H7 (cell line): Measurements from ENCODE around the gene SLC5A8. TPM values are rescaled to one million over a fixed set of nuclear protein-coding genes. Genes with fewer than 3 reads are reported as not detected.

Source experiments
- DNase-seq: peaks from one replicate; pipeline ENCODE4 v3.0.0; 2012
- H3K27me3 ChIP-seq: 2 replicates; pipeline ENCODE4 v1.6.0; 2011; ENCODE audit warnings: mild to moderate bottlenecking, low read length; ENCODE audit not compliant: control insufficient read depth, insufficient read depth
- H3K36me3 ChIP-seq: replicated peaks from 2 replicates; pipeline ENCODE4 v1.5.1; 2011; ENCODE audit warnings: low read length; ENCODE audit not compliant: control insufficient read depth, insufficient read depth
- H3K4me3 ChIP-seq: 2 replicates; pipeline ENCODE4 v1.5.1; 2011; ENCODE audit warnings: low read depth, mild to moderate bottlenecking, control low read depth, low read length, moderate library complexity; ENCODE audit not compliant: insufficient read depth
- total RNA-seq: library from RNA; depleted of rRNA; stranded (reverse); fragments of >200 nt; shearing (Covaris generic); gene quantifications from 2 replicates; pipeline ENCODE4 v1.2.3, GENCODE V29; 2014; rRNA removed

Gene SLC5A8
- total RNA-seq, 1 experiment from 2014 or later = not detected

GRCh38 chr12:101116911-101117310, 93.1 kb downstream of the SLC5A8 start:
- no peak for DNase-seq
- H3K27me3 ChIP-seq = no peaks in the 10 kb centered on the region
- H3K36me3 ChIP-seq = no peaks in the 10 kb centered on the region
- no peak overlapping the region for H3K4me3 ChIP-seq

GRCh38 chr12:101115326-101115725, 94.7 kb downstream of the SLC5A8 start:
- H3K36me3 ChIP-seq = no peaks in the 10 kb centered on the region
- DNase-seq = no peak
- no peaks in the 10 kb centered on the region for H3K27me3 ChIP-seq
- H3K4me3 ChIP-seq = no peak overlapping the region

- Histone ChIP-seq H3K36me3 (no peaks in the 10 kb centered on the region), H3K27me3 (no peaks in the 10 kb centered on the region), H3K4me3 (no peak overlapping the region)
- no peak for DNase-seq
Observed at GRCh38 chr12:101111441-101111840, 98.6 kb downstream of the SLC5A8 start.

DNA sequence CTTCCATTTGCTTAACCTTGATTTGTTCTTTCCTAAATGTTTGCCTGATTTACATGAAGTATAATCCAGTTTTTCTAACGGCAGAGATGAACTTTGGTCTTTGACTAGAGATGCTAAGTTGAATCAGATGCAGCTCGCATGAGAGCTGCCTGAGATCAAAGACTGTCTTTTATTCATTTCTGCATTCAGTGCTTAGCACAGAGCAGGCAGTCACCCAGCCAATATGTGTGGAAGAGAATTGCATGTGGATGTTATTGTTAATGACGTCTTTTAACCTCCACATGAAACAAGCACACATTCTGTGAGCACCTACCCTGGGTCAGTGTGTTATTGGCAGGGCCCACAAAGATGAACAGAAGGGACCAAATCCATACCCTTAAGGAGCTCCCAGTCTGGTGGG, 99.2 kb downstream of the SLC5A8 start:
- Histone ChIP-seq H3K4me3 (no peak overlapping the region), H3K36me3 (no peaks in the 10 kb centered on the region), H3K27me3 (no peaks in the 10 kb centered on the region)
- DNase-seq = no peak

- H3K27me3 ChIP-seq = no peaks in the 10 kb centered on the region
- no peak for DNase-seq
- no peaks in the 10 kb centered on the region for H3K36me3 ChIP-seq
- no peak overlapping the region for H3K4me3 ChIP-seq
Observed at GRCh38 chr12:101108130-101108529, 101.9 kb downstream of the SLC5A8 start.

DNA sequence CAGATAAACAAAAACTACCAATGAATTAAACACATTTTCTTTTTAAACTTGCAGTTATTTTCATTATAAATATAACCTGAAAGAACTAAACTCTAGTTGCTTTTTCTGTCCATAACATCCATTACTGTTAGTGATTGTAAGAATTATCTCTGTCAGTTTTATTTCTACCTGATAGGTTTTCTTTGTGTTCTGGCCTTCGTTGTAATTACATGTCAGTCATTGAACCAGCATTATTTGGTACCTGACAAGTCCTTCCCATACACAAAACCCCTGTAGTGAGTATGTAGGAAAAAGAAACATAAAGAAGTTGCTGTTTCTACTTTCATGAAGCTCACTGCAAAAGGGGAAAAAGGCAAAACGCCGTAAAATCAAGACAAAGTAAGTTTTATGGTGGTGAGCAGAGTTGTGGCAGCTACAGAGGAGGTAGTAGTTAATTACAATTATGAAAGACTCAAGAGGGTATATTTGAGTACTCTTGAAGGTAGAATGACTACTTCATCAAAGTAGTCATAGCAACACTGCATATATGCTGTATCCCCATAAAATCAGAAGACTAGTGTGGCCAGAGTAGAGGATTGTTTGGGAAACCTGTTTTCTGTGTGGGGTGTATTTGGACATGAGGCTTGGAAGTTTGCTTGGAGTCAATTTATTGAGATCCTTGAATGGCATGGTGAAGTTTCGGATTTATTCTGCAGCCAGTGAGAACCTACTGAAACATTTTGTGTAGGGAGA, 102.8 kb downstream of the SLC5A8 start:
- no peaks in the 10 kb centered on the region for H3K27me3 ChIP-seq
- H3K36me3 ChIP-seq = no peaks in the 10 kb centered on the region
- no peak for DNase-seq
- H3K4me3 ChIP-seq = no peak overlapping the region

Other genes starting within 250 kb of the SLC5A8 start
- gene UTP20, start 69.9 kb upstream of the SLC5A8 start, total RNA-seq = 24.9 and 26.6 TPM in 2 replicates
- 34.8 and 61.9 TPM in 2 replicates for gene ARL1, start 197.5 kb upstream of the SLC5A8 start, total RNA-seq